GM19035 (cell line): ENCODE results near the gene TMA7B.

ENCODE experiments used
- ATAC-seq: cut with Tn5 transposase; IDR thresholded peaks from one replicate; pipeline ENCODE4 v1.9.1; 2021; ENCODE audit not compliant: unreplicated experiment

Gene TMA7B

GRCh38 chr22:39997939-39998726 lies 37.9 kb downstream of the TMA7B start:
- no peak for ATAC-seq

DNA sequence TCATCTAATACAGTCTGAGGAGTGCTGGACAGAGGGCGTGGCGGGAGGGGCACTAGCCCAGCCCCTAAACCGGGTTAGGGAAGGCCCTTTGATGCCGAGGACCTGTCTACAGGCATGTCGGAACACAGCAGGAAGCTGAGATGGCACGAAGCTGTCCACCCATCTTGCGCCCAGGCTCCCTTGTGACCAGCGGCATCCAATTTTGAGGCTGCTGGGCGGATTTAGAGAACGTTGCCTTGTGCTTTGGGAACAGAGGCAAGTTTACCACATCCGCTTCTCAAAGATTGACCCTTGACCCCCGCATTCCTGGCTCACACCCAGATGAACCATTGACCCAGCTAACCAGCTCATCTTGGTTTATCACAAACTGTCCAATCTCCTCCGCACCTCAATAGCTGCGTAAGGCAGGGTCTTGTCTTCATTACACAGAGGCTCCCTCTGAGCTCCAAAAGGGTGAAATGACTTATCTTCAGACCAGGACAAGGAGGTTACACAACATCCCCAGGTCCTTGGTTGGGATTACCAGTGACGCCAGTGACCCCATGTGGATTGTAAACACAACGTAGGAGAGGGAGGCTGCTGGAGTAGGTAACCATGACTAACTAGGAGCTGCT lies 39.1 kb downstream of the TMA7B start:
- ATAC-seq = no peak

- ATAC-seq = no peak
Observed at GRCh38 chr22:40000171-40000570, 40.0 kb downstream of the TMA7B start.

DNA sequence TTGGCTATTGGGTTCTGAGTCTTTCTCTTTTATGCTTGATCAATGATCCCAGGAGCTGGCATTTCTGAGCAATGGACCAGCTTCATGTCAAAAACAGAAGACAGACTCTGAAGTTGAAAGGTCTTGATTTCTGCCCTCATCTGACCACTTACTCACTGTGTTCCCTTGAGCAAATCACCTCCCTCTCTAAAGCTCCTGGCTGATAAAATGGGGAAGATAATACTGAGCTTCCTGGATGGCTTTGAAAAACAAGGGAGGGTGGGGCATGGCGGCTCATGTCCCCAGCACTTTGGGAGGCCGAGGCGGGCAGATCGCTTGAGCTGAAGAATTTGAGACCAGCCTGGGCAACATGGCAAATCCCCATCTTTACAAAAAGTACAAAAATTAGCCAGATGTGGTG lies 40.9 kb downstream of the TMA7B start:
- no peak for ATAC-seq

- no peak for ATAC-seq
Observed at GRCh38 chr22:40001800-40002577, 41.8 kb downstream of the TMA7B start.

- no peak for ATAC-seq
Observed at GRCh38 chr22:40002935-40003715, 42.9 kb downstream of the TMA7B start.

DNA sequence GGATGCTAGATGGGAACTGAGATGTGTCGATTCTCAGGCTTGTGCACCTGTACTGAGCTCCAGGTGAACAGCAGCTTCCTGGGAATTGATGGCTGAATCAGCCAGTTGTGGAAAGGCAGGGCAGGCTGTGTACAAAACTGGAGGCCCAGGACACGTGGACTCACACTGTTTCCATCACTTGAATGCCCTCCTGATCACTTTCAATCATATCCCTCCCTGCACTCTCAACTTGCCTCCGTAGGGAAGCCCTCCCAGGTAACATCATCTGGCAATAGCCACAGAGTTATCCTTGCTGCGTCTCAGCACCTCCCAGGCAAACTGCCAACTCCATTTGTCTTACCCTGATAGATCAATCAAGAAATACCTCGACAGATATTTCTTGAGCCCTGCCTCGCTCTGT lies 44.6 kb downstream of the TMA7B start:
- ATAC-seq = no peak

DNA sequence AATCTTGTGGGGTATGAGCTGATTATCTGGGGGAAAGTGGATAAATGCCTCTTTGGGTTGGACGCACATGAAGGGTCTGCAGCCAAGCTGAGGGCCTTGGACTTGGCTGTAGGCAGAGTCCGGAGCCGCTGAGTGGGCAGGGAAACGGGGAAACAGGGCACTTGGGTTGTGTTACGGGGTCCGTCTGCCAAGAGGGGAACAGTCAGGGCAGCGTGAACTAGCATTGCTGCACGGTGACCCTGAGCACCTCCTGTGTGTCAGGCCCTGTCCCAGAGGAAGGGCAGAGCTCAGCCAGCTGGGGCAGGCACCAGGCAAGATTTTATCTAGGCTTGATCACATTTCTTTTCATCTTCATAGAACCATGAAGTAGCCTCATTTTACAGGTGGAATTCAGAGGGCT lies 46.4 kb downstream of the TMA7B start:
- no peak for ATAC-seq

- ATAC-seq = no peak
Observed at GRCh38 chr22:40007853-40008710, 47.9 kb downstream of the TMA7B start.

DNA sequence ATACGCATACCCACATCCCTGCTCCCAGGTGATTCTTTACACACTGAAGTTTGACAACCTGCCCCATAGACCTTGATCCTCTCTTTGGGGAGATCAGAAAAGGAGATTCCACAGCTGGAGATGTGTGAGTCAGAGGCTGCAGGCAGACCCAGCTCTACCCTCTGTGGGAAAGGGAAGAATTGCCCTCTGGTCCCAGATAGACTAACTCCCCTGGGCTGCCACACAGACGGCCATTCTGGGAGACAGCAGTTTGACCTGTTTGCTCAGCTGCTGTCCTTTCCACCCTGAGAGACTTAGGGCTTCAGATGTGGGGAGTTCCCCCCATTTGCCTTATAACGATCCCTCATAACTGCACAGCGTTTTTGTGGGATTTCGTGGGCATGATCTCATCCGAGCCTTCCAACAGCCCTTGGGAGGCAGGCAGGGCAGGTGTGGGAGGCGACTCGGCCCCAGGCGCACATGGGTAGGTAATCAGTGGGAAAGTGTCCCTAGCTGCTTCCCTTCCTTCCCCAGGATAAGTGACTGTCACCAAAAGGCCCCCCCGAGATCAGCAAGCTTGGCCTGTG lies 48.6 kb downstream of the TMA7B start:
- no peak for ATAC-seq

- no peak for ATAC-seq
Observed at GRCh38 chr22:40009292-40009774, 49.1 kb downstream of the TMA7B start.

- no peak for ATAC-seq
Observed at GRCh38 chr22:40009951-40010671, 49.9 kb downstream of the TMA7B start.

DNA sequence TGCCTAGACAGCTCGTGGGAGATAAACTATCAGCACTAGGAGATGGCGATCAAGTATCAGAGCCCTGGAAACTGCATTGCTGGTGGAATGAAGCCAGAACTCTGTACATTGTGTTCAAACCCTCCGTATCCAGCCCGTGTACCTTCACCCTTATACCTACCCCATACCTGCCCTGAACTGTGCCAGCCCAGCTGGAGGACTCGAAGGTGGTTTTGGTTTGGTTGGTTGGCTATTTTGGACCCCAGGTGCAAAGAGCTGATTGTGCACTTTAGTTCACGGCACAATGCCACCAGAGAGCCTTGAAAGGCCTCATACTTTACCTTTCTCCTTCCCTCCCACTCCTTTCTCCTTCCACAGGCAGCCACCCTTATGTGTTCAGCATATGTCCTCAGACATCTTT lies 50.5 kb downstream of the TMA7B start:
- ATAC-seq = no peak
